ENCODE data around the gene ZNF583.

Gene ZNF583

GRCh38 chr19:56476093-56476492, 72.0 kb downstream of the ZNF583 start:
- peak; percentile 13 for DNase-seq
